HEK293T (cell line): ENCODE data around the gene PLCD3.

Experiments
- CTCF ChIA-PET: fragments of 350-600 bp; formaldehyde crosslinking; extraction: SDS; loops from one replicate; lab custom pipeline; 2021; ENCODE audit warnings: antibody characterized with exemption, inconsistent platforms; lab: Yijun Ruan, JAX
- POLR2A ChIA-PET: fragments of 350-600 bp; formaldehyde crosslinking; extraction: SDS; loops from one replicate; lab custom pipeline; 2020; ENCODE audit warnings: antibody characterized with exemption, inconsistent platforms; lab: Yijun Ruan, JAX
- DNase-seq: peaks from one replicate; pipeline ENCODE4 v3.0.0; 2012; ENCODE audit warnings: mixed read lengths; ENCODE audit errors: extremely low spot score
- ARNT ChIP-seq: fragments of 450-650 bp; IDR thresholded peaks from 2 replicates; pipeline ENCODE4 v1.6.1; 2017; ENCODE audit warnings: mild to moderate bottlenecking
- BHLHE40 ChIP-seq: fragments of 450-650 bp; IDR thresholded peaks from 2 replicates; pipeline ENCODE4 v1.6.1; 2016; ENCODE audit warnings: mild to moderate bottlenecking, moderate library complexity, borderline replicate concordance
- CTBP1 ChIP-seq: fragments of 450-650 bp; IDR thresholded peaks from 2 replicates; pipeline ENCODE4 v1.6.1; 2016; ENCODE audit warnings: borderline replicate concordance
- ELF4 ChIP-seq: fragments of 450-650 bp; IDR thresholded peaks from 2 replicates; pipeline ENCODE4 v1.6.1; 2017; ENCODE audit warnings: antibody characterized with exemption
- FOXA1 ChIP-seq: fragments of 450-650 bp; IDR thresholded peaks from 2 replicates; pipeline ENCODE4 v1.6.1; 2016; ENCODE audit warnings: mild to moderate bottlenecking
- FOXK2 ChIP-seq: fragments of 450-650 bp; IDR thresholded peaks from 2 replicates; pipeline ENCODE4 v1.6.1; 2016; ENCODE audit warnings: mild to moderate bottlenecking
- FOXM1 ChIP-seq: fragments of 450-650 bp; IDR thresholded peaks from 2 replicates; pipeline ENCODE4 v1.6.1; 2017; ENCODE audit warnings: mild to moderate bottlenecking, borderline replicate concordance
- HDGF ChIP-seq: fragments of 450-650 bp; IDR thresholded peaks from 2 replicates; pipeline ENCODE4 v1.6.1; 2017; ENCODE audit warnings: antibody characterized with exemption, borderline replicate concordance
- L3MBTL2 ChIP-seq: fragments of 450-650 bp; conservative IDR thresholded peaks from 2 replicates; pipeline ENCODE4 v1.6.1; 2016; ENCODE audit warnings: mild to moderate bottlenecking
- LEF1 ChIP-seq: fragments of 450-650 bp; IDR thresholded peaks from 2 replicates; pipeline ENCODE4 v1.6.1; 2017; ENCODE audit warnings: mild to moderate bottlenecking, borderline replicate concordance
- NFRKB ChIP-seq: fragments of 450-650 bp; IDR thresholded peaks from 2 replicates; pipeline ENCODE4 v1.6.1; 2016; ENCODE audit warnings: mild to moderate bottlenecking, moderate library complexity
- SP1 ChIP-seq: fragments of 450-650 bp; IDR thresholded peaks from 2 replicates; pipeline ENCODE4 v1.6.1; 2017
- SUZ12 ChIP-seq: fragments of 450-650 bp; IDR thresholded peaks from 2 replicates; pipeline ENCODE4 v1.6.1; 2016; ENCODE audit warnings: mild to moderate bottlenecking
- TARDBP ChIP-seq: fragments of 450-650 bp; IDR thresholded peaks from 2 replicates; pipeline ENCODE4 v1.6.1; 2016
- ZNF384 ChIP-seq: fragments of 450-650 bp; IDR thresholded peaks from 2 replicates; pipeline ENCODE4 v1.6.1; 2016
- TF ChIP-seq, protein P1 (sequence below): fragments of 450-650 bp; IDR thresholded peaks from 2 replicates; pipeline ENCODE4 v1.6.1; 2016

Gene PLCD3

DNA sequence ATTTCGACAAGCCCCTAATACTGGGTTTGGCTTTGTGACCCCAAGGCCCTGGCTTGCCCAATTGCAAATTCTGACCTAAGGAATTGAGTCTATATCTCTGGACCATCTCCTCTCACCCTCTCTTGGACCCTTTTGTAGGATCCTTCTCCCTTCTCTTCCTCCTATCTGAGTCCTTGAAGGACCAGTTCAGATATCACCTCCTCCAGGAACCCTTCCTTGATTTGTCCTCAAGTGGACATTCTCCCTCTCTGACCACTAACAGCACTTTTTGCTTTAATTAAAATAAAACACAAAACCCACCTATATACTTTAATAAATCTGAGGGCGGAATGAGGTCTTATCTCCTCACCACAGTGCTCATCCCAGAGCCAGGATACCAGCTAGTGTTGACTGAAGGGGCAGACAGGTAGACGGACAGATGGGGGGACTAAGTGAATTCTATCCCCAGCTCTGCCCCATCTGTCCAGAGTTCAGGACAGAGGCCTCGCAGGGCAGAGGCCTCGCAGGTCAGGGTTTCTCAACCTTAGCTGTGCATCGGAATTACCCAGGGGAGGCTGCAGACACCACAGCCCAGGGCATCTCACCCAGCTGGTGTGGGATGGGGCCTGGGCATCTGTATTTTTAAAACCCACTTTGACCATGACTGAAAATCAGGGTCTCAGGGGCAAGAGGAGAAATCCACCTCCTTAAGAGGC, 9.1 kb downstream of the PLCD3 start:
- no peak for DNase-seq
- TF ChIP-seq, protein P1, sequence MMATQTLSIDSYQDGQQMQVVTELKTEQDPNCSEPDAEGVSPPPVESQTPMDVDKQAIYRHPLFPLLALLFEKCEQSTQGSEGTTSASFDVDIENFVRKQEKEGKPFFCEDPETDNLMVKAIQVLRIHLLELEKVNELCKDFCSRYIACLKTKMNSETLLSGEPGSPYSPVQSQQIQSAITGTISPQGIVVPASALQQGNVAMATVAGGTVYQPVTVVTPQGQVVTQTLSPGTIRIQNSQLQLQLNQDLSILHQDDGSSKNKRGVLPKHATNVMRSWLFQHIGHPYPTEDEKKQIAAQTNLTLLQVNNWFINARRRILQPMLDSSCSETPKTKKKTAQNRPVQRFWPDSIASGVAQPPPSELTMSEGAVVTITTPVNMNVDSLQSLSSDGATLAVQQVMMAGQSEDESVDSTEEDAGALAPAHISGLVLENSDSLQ: no peak
- no peak for TF ChIP-seq L3MBTL2
- no peak for TF ChIP-seq FOXA1
- no peak for TF ChIP-seq FOXK2
- TF ChIP-seq CTBP1: no peak
- no peak for TF ChIP-seq BHLHE40
- TF ChIP-seq SUZ12: no peak
- TF ChIP-seq ZNF384: no peak
- no peak for TF ChIP-seq NFRKB
- TF ChIP-seq LEF1: no peak
- no peak for TF ChIP-seq TARDBP
- POLR2A ChIA-PET: no interaction called here
- CTCF ChIA-PET: interaction anchor here (0.8 to 1.4 kb wide), 2 partner anchors 24 to 38 kb away, joined by 3 to 5 read pairs; no protein-coding TSS in a partner anchor

DNA sequence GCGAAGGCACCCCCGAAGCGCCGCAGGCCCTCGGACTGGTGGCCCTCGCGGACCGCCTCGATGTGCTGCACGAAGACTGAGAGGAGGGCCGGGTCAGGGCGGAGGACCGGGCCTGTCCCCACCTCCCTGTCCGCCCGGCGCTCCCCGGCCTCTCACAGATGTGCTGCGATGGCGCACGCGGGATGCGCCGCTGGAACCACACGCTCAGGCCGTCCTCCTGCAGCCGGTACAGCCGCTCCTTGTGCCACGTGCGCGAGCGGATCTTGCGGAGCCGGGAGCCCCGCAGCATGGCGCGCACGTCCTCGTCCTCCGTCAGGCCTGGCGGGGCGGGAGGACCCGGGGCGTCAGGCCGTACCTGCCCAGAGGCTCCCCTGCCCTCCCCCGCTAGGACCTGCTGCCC, 11.3 kb downstream of the PLCD3 start:
- DNase-seq: no peak
- no peak for TF ChIP-seq ZNF384
- no peak for TF ChIP-seq SUZ12
- no peak for TF ChIP-seq FOXM1
- TF ChIP-seq CTBP1: no peak
- TF ChIP-seq BHLHE40: no peak
- no peak for TF ChIP-seq L3MBTL2
- no peak for TF ChIP-seq LEF1
- TF ChIP-seq, protein P1: no peak
- TF ChIP-seq FOXK2: no peak
- TF ChIP-seq SP1: no peak
- no peak for TF ChIP-seq ELF4
- no peak for TF ChIP-seq FOXA1
- TF ChIP-seq NFRKB: no peak
- TF ChIP-seq TARDBP: no peak
- TF ChIP-seq HDGF: no peak
- TF ChIP-seq ARNT: no peak
- CTCF ChIA-PET: no interaction called here
- POLR2A ChIA-PET: no interaction called here

DNA sequence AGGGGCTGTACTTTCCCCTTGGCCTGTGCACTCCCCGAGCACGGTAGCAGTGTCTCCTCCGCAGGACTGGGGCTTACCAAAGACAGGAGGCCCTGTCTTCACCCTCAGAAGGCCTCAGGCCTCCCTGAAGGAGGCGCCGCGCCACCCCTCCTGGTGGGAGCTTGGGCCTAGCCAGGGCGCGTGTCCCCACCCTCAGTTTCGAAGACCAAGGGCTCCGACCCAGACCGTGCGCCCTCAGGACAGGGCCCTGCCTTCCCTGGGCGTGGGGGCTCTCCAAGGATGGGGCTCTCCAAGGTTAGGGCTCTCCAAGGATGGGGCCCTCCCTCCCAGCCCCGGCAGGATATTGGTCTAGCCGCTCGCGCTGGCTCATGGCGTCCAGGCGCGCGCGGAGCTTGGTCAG, 11.8 kb downstream of the PLCD3 start:
- ChIA-PET POLR2A (no interaction called here), CTCF (no interaction called here)
- TF ChIP-seq FOXA1 (no peak), FOXK2 (no peak), ARNT (no peak), ZNF384 (no peak), SP1 (no peak), HDGF (no peak), TARDBP (no peak), NFRKB (no peak), BHLHE40 (no peak), SUZ12 (no peak), L3MBTL2 (no peak), CTBP1 (no peak), ELF4 (no peak), FOXM1 (no peak), LEF1 (no peak)
- TF ChIP-seq, protein P1: no peak
- DNase-seq: no peak

DNA sequence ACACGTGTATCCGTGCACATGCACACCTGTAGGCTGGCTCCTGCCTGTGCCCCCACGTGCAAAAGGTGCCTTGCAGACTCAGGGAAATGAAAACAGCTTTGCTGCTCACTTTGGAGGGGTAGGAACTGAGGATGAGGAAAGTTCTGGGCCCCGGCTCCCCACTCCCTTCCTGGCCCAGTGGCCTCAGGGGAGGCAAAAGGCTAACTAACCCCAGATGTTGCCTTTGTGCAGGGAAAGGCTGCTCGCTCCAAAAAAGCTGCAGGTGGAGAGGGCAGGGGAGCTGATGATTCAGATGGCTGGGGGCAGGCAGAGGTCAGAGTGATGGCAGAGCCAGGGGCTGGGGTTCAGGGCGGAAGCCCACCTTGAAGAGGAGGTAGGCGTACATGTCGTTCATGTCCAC, 12.4 kb downstream of the PLCD3 start:
- no peak for TF ChIP-seq ELF4
- no peak for TF ChIP-seq SUZ12
- TF ChIP-seq ZNF384: no peak
- TF ChIP-seq, protein P1: no peak
- no peak for TF ChIP-seq L3MBTL2
- no peak for TF ChIP-seq BHLHE40
- no peak for TF ChIP-seq NFRKB
- TF ChIP-seq FOXM1: no peak
- TF ChIP-seq FOXA1: no peak
- no peak for TF ChIP-seq SP1
- no peak for TF ChIP-seq TARDBP
- TF ChIP-seq FOXK2: no peak
- TF ChIP-seq ARNT: no peak
- no peak for TF ChIP-seq CTBP1
- POLR2A ChIA-PET: no interaction called here
- DNase-seq: no peak
- CTCF ChIA-PET: interaction anchor here (3.0 kb wide), 1 partner anchor 15 kb away, joined by 15 read pairs; the partner anchor contains the start of gene ACBD4

DNA sequence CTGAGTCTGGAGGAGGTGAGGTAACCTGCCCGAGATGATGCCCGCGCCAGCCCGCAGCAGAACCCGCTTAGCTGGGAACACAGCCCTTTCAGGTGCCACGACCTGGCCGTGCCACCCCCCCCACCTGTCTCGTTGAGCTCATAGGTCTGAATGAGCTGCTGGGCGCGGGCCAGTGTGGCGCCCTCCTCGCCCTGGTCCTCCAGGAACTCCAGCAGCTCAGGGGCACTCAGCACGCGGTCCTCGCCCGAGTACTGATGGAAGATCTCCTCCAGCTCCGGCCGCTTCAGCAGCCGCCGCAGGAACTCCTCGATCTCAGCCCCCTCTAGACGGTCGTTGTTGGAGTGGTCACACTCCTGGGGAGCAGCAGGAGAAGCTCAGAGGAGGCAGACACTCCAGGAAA, 13.6 kb downstream of the PLCD3 start:
- no peak for DNase-seq
- ChIA-PET POLR2A (interaction anchor here (1.1 to 1.9 kb wide), 3 partner anchors 9 to 43 kb away, joined by 3 to 6 read pairs (median 3); partner anchors contain the start of gene HEXIM2), CTCF (interaction anchor here (3.0 kb wide), 1 partner anchor 17 kb away, joined by 15 read pairs; the partner anchor contains the start of gene ACBD4)
- no peak for TF ChIP-seq SP1
- TF ChIP-seq BHLHE40: no peak
- TF ChIP-seq FOXA1: no peak
- no peak for TF ChIP-seq SUZ12
- no peak for TF ChIP-seq ARNT
- no peak for TF ChIP-seq FOXK2
- TF ChIP-seq LEF1: no peak
- TF ChIP-seq TARDBP: no peak
- no peak for TF ChIP-seq ELF4
